Hematopoietic multipotent progenitor cell (in vitro differentiated cells): Measurements from ENCODE around the gene LRP8. TPM values are rescaled to one million over a fixed set of nuclear protein-coding genes. Genes with fewer than 3 reads are reported as not detected.

ENCODE experiments used
- DNase-seq, 3 donors: peaks; one replicate each; pipeline ENCODE4 v3.0.0-alpha.2; 2011 to 2015; ENCODE audit warnings: low read depth in 2 of 3, low spot score in 2 of 3
- total RNA-seq: library from RNA; depleted of rRNA; stranded (reverse); fragments of >200 nt; gene quantifications from one replicate; pipeline ENCODE4 v1.2.3, GENCODE V29; 2012

Gene LRP8
- total RNA-seq, 1 donor, result 30.7 TPM

GRCh38 chr1:53341521-53341895 lies 13.6 kb upstream of the LRP8 start:
- DNase-seq, result no peak

- no peak for DNase-seq
These were observed 13.0 kb upstream of the LRP8 start for GRCh38 chr1:53340660-53341520.

GRCh38 chr1:53339736-53340635 lies 12.1 kb upstream of the LRP8 start:
- no peak for DNase-seq

DNA sequence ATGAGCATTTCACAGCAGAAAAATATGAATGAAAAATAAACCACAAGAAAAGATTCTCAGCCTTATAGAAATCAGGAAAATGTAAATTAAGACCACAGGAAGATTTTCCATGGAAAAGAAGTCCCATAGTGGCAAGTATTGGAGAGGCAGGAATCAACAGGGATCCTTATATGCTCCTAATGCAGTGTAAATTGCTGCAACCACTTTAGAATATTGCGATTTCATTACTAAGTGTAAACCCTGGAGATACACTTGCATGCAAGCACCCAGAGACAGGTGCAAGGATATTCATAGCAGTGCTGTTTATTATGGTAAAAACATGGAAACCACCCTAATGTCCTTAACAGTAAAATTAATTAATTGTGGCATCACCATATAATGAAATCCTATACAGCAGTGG lies 10.6 kb upstream of the LRP8 start:
- no peak for DNase-seq

GRCh38 chr1:53337499-53337898 lies 9.6 kb upstream of the LRP8 start:
- DNase-seq, result no peak

GRCh38 chr1:53336146-53336545 lies 8.3 kb upstream of the LRP8 start:
- no peak for DNase-seq

DNA sequence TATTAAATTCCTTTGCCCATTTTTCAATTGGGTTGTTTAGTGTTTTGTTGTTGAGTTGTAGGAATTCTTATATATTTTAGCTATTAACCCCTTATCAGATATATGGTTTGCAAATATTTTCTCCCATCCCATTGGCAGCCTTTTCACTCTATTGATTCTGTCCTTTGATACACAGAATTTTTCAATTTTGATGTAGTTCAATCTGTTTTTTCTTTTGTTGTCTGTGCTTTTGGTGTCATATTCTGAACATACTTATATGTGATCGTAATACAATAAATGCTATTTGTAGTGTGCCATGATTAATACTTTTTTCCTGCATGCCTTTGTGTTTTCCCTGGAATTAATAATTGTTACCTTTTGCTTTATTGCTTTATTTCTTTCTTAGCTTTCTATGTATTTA lies 7.8 kb upstream of the LRP8 start:
- DNase-seq, result no peak

DNA sequence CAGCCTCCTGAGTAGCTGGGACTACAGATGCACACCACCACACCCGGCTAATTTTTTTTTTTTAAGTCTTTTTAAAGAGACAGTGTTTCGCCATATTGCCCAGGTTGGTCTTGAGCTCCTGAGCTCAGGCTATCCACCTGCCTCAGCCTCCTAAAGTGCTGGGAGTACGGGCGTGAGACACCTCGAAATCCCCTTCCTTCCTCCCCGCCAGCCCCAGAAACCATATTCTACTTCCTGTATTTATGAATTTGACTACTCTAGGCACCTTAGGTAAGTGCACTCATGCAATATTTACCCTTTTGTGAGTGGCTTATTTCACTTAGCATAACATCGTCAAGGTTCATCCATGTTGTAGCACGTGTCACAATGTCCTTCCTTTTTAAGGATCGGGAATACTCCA lies 6.9 kb upstream of the LRP8 start:
- DNase-seq, result no peak

DNA sequence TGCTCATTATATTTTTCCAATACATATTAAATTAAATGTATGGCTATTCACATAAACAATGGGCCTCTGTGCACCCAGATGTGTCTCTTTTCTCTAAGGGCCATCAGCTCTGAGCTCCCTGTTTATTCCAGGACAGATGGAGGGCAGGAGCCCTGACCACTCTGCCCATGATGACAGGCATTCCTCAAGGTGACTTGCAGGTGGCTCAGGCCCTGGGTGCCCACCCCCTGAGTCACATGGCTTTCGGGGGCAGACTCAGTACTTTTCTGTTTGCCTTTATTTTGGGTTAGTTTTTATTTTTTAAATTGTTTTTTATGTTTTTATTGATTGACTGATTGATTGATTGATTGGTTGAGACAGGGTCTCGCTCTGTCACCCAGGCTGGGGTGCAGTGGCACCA lies 6.4 kb upstream of the LRP8 start:
- DNase-seq, result no peak

DNA sequence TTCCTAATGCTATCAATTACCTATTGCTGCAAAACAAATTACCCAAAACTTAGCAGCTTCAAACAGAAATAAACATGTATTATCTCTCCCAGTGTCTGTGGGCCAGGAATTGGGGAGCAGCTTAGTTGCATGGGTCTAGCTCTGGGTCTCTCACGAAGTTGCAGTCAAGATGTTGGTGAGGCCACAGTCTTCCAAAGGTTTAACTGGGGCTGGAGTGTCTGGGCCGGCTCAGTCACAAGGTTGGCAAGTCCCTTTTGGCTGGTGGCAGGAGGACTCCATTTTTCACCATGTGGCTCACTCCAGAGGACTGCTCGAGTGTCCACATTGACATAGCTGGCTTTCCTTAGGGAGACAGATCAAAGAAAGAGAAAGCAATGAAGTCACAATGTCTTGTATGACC lies 5.0 kb upstream of the LRP8 start:
- DNase-seq, result no peak

DNA sequence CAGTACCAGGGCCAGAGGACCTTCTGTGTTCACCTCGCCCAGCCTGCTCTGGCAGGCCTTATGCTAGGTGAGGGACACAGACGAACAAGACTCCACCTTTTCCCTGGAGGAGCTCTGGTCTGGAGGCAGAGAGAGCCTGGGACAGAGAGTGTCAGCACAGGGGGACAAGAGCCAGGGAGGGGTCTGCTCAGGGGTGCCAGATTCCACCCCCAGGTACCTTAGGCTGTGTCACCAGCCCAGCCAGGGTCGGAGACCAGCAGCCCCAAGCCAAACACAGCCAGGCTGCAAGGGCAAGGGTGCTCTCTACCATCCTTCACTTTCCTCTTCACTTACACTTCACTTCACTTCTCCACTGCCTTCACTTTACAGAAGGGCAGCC lies 4.3 kb upstream of the LRP8 start:
- DNase-seq, result no peak

DNA sequence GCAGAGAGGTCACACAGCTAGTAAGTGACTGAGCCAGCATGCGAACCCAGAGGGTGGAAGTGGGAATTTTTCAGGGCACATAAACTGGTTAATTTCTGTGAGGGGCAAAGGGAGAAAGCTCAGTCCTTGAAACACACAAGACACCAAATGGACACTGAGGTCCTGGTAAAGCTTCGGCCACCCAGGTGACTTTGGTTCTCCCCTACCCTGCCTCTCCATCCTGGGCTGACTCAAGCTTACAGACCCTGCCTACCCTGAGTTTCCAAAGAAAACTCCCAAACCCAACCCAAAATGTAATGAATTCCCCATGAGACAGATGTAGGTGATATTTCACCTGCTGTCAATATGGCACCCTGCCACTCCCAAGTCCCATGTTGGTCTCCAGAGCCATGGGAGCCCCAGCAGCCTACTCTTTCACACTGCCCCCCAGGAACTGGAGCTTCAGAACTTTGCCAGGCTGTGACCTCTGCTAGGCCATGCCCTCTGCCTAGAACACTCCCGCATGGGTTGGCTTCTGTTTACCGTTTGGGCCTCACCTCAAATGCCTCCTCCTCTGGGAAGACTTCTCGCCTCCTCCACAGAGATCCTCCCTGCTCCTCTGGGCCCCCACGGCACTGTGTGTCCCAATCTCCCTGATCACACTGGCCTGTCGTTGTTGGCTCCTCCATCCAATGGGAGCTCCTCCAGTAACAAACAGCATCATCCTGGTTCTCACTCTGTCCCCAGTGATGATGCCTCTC lies 3.7 kb upstream of the LRP8 start:
- DNase-seq, result no peak

DNA sequence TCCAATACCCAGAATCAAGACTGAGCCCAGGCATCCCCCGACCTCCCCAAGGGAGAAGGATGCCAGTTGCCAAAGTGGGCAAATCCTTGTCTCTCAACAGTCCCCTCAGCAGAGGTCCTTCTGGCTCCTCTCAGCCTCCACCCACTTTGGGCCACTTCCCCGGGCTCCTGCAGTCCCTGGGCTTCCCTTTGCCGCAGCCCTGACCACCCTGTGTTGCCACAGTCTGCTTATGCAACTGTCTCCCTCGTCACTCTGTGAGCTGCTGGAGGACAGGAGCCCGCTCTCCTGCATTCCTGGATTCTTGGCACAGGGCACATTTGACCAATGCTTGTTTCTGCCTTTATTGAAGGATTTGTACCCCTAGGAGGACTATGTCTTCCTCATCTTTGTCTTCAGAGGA lies 2.9 kb upstream of the LRP8 start:
- no peak for DNase-seq

- no peak for DNase-seq
These were observed 950 bp upstream of the LRP8 start for GRCh38 chr1:53328541-53329499.

DNA sequence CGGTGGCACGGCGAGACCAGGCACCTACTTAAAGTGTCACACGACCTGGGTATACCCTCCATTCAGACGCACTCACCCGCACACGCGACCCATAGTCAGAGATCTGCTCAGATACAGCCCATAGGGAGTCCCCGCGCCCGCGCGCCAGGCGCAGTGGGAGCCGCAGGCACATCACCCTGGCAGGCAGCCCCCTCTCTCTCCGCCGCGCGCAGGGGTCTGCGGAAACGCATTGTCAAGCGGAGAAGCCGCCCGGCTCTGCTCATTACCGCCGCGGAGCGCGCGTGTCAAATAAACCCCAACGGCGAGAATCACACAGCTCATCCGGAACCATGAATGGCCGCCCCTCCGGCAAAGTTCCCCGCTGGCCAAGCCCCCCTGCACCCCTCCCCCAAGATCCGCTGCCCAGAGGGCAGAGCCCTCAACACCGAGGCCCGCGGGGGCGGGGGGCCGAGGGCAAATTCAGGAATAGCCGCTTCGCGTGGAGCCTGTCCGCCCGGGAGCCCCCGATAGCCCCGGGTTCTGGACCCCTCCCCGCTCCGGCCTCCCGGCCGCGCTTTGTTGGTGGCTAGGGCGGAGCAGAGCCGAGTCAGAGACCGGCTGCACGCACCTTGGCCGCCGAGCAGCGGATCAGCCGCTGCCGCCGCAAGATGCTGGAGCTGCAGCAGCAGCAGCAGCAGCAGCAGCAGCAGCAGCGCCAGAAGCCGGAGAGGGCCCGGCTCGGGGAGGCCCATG lies 522 bp downstream of the LRP8 start:
- peak in 2 of 3 donors; percentile 42 to 55 for DNase-seq

DNA sequence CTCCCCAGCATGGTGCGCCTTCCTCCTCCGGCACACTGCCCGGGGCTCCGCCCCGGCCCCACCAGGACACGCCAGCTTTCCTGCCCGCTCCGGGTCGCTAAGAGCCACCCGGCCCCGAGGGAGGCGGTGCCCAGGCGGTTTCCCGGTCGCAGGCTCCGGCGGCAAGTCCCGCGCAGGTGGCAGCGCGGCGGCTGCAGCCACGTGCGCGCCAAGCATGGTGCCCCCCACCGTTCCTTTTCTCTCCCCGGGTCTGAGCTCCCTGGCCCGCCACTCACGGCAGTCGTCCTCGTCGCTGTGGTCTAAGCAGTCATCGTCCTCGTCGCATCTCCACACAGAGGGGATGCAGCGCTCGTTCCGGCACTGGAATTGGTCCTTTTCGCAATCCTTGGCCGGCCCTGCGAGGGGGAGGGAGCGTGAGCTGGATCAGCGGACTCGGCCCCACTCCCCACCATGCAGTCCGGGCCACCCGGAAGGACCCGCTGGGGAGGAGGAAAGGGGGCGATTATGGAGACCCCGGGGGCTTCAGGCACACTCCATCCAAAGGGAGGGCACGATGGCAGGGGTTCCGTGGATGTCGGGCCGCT lies 1.2 kb downstream of the LRP8 start:
- DNase-seq, result peak in 1 of 3 donors; percentile 15

- peak; percentile 64 to 98 (median 97) for DNase-seq
These were observed 1.7 kb downstream of the LRP8 start for GRCh38 chr1:53326088-53326597.

DNA sequence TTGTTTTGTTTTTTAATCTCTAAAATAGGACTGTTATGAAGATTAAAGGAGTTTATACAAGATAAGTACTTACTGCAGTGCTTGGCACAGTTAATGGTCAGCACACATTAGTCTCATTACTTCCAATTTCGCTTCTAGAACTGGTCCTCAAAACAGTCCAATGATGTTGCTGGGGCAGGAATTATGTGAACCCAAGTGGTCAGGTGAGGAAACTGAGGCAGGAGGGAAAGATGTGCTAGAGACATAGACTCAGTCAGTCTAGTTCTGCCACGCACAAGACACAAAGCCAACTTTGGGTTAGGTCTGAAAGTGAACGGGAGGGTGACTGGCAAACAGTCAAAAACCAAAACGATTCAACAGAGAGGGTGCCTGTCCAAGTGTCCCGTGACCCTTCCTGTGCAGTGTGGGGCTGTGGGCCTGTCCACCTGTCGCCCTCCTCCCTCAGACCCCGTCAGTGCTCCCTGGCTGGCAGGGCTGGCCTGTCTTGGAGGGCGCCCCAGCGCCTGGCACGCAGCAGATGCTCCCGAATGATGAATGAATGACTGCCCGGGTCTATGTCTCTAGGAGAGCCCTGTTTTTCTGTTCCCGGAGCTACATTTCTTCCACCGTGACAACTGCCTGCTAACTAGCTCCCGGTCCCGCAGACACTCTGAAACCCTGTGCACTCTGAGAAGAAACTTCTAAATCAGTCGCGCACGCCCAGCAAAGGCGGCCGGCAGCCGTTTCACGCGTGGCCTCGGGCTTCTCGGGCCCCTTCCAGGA lies 2.4 kb downstream of the LRP8 start:
- DNase-seq, result no peak
